CD14-positive monocyte (primary cell): ENCODE measurements around the gene CYB5R4. TPM values are rescaled to one million over a fixed set of nuclear protein-coding genes. Genes with fewer than 3 reads are reported as not detected.

Source experiments
- DNase-seq, 3 donors: peaks; one replicate each; pipeline ENCODE4 v3.0.0-alpha.2; 2011 to 2022
- H2AFZ ChIP-seq: 2 replicates; pipeline ENCODE4 v1.6.0; 2012; ENCODE audit warnings: mild to moderate bottlenecking, low read depth, low read length, inconsistent platforms; ENCODE audit not compliant: insufficient read depth, poor library complexity, severe bottlenecking
- H3K27ac ChIP-seq, 2 donors: 1 replicate in 1 of 2; 2 replicates in 1 of 2; pipeline ENCODE4 v1.5.1; 2012 to 2013; ENCODE audit warnings: low read length in 2 of 2, control low read depth in 1 of 2, inconsistent platforms in 1 of 2, low read depth in 1 of 2, mild to moderate bottlenecking in 1 of 2
- H3K27me3 ChIP-seq, 2 donors: one replicate each; pipeline versions ENCODE4 v1.6.0 to v1.6.1; 2011 to 2013; ENCODE audit warnings: low read length in 2 of 2; ENCODE audit not compliant: control insufficient read depth in 2 of 2, insufficient read depth in 2 of 2
- H3K36me3 ChIP-seq, 2 donors: replicated peaks in 1 of 2; 1 replicate in 1 of 2; 2 replicates in 1 of 2; pipeline versions ENCODE4 v1.5.1 to v1.6.1; 2012 to 2013; ENCODE audit warnings: low read length in 2 of 2, control low read depth in 1 of 2, inconsistent platforms in 1 of 2, mild to moderate bottlenecking in 1 of 2; ENCODE audit not compliant: insufficient read depth in 2 of 2, control insufficient read depth in 1 of 2
- H3K4me1 ChIP-seq, 2 donors: 1 replicate in 1 of 2; 2 replicates in 1 of 2; pipeline versions ENCODE4 v1.5.1 to v1.6.1; 2012 to 2013; ENCODE audit warnings: low read length in 2 of 2, control low read depth in 1 of 2, inconsistent platforms in 1 of 2, mild to moderate bottlenecking in 1 of 2, moderate library complexity in 1 of 2; ENCODE audit not compliant: insufficient read depth in 2 of 2, control insufficient read depth in 1 of 2
- H3K4me2 ChIP-seq: replicated peaks from 2 replicates; pipeline ENCODE3; 2012; ENCODE audit warnings: low read length, moderate library complexity, mild to moderate bottlenecking; ENCODE audit not compliant: poor library complexity, severe bottlenecking; ENCODE audit errors: extremely low read depth
- H3K4me3 ChIP-seq, 3 experiments: fragments of 200-600 bp in 1 of 3; sonication (generic) in 1 of 3; replicated peaks in 1 of 3; 1 replicate in 2 of 3; 2 replicates in 1 of 3; pipeline ENCODE4 v1.5.1; 2011 to 2013; ENCODE audit warnings: low read length in 3 of 3, mild to moderate bottlenecking in 3 of 3, control low read depth in 2 of 3, low read depth in 2 of 3, inconsistent platforms in 1 of 3, moderate library complexity in 1 of 3
- H3K79me2 ChIP-seq: 2 replicates; pipeline ENCODE4 v1.6.0; 2012; ENCODE audit warnings: mild to moderate bottlenecking, control low read depth, inconsistent platforms, low read length, moderate library complexity; ENCODE audit not compliant: insufficient read depth
- H3K9ac ChIP-seq: 2 replicates; pipeline ENCODE4 v1.6.0; 2017; ENCODE audit warnings: low read length, mild to moderate bottlenecking; ENCODE audit not compliant: insufficient read depth, poor library complexity, severe bottlenecking
- H3K9me3 ChIP-seq, 2 donors: replicated peaks in 1 of 2; 1 replicate in 1 of 2; 2 replicates in 1 of 2; pipeline versions ENCODE4 v1.5.1 to v1.6.1; 2012 to 2013; ENCODE audit warnings: low read length in 2 of 2, control low read depth in 1 of 2; ENCODE audit not compliant: control insufficient read depth in 1 of 2, insufficient read depth in 1 of 2
- H4K20me1 ChIP-seq: 2 replicates; pipeline ENCODE4 v1.6.0; 2012; ENCODE audit warnings: mild to moderate bottlenecking, low read length, control low read depth, moderate library complexity; ENCODE audit not compliant: insufficient read depth
- H3K27ac Mint-ChIP-seq, 7 donors: one replicate each; pipeline ENCODE4 v1.8.0; 2020; ENCODE audit warnings: mild to moderate bottlenecking in 7 of 7, mixed read lengths in 7 of 7, moderate library complexity in 6 of 7, inconsistent platforms in 2 of 7
- H3K27me3 Mint-ChIP-seq, 3 donors: one replicate each; pipeline ENCODE4 v1.8.0; 2021 to 2022; ENCODE audit warnings: low read depth in 3 of 3, mild to moderate bottlenecking in 3 of 3, mixed read lengths in 3 of 3, moderate library complexity in 3 of 3, inconsistent platforms in 1 of 3
- H3K36me3 Mint-ChIP-seq, 2 donors: one replicate each; pipeline ENCODE4 v1.8.0; 2020; ENCODE audit warnings: mixed read lengths in 2 of 2, inconsistent platforms in 1 of 2, mild to moderate bottlenecking in 1 of 2
- H3K4me1 Mint-ChIP-seq: one replicate; pipeline ENCODE4 v1.8.0; 2020; ENCODE audit warnings: mild to moderate bottlenecking, mixed read lengths
- H3K4me3 Mint-ChIP-seq, 2 donors: one replicate each; pipeline ENCODE4 v1.8.0; 2020; ENCODE audit warnings: mild to moderate bottlenecking in 2 of 2, mixed read lengths in 2 of 2, moderate library complexity in 1 of 2
- H3K9me3 Mint-ChIP-seq, 7 donors: one replicate each; pipeline ENCODE4 v1.8.0; 2020 to 2022; ENCODE audit warnings: mixed read lengths in 7 of 7, mild to moderate bottlenecking in 6 of 7, moderate library complexity in 6 of 7, inconsistent platforms in 2 of 7
- CTCF ChIP-seq: fragments of 200-600 bp; IDR thresholded peaks from one replicate; pipeline ENCODE4 v1.8.0; 2022; ENCODE audit warnings: antibody characterized with exemption, mild to moderate bottlenecking
- WGBS: methylation state at CpG from one replicate; pipeline ENCODE4 v1.1.5; 2013; ENCODE audit warnings: missing lambda C conversion rate; ENCODE audit not compliant: insufficient coverage; 5-methylcytosine and 5-hydroxymethylcytosine counted together
- intact Hi-C, 2 donors: fragments of 100-400 bp; cut with micrococcal nuclease; formaldehyde crosslinking; loops; one replicate each; pipeline versions ENCODE4 v1.15.0 to v1.15.1; 2023
- polyA plus RNA-seq, 3 donors: library from polyadenylated mRNA; depleted of rRNA in 1 of 3; unstranded in 2 of 3; stranded (reverse) in 1 of 3; fragments of 300-500 nt in 2 of 3; fragments of >200 nt in 1 of 3; fragmentation: Illumina TruSeq in 2 of 3; gene quantifications; 1 replicate in 2 of 3; 2 replicates in 1 of 3; pipeline ENCODE4 v1.2.3, GENCODE V29; 2012 to 2021

The CYB5R4 gene
- polyA plus RNA-seq, 3 donors = 30.5 to 120 (median 116) TPM

- Mint-ChIP-seq H3K4me3 (no peak overlapping the region), H3K4me1 (no peaks in the 10 kb centered on the region), H3K27me3 (peaks cover 0 to 2% (median 0%) of the 10 kb centered on the region in 3 donors), H3K36me3 (no peaks in the 10 kb centered on the region), H3K27ac (no peak overlapping the region), H3K9me3 (peaks cover 0 to 2% (median 0%) of the 10 kb centered on the region in 7 donors)
- no peak overlapping the region for H3K9ac ChIP-seq
- no peaks in the 10 kb centered on the region for H4K20me1 ChIP-seq
- no peak for TF ChIP-seq CTCF
- H3K4me3 ChIP-seq = no peak overlapping the region
- H3K36me3 ChIP-seq = no peaks in the 10 kb centered on the region
- intact Hi-C loops = no loop called here
- H3K9me3 ChIP-seq = no peaks in the 10 kb centered on the region
- H3K27ac ChIP-seq = no peak overlapping the region
- no peaks in the 10 kb centered on the region for H3K4me1 ChIP-seq
- no peak overlapping the region for H3K4me2 ChIP-seq
- DNase-seq = no peak
- no peaks in the 10 kb centered on the region for H3K79me2 ChIP-seq
- H2AFZ ChIP-seq = no peak overlapping the region
- no peaks in the 10 kb centered on the region for H3K27me3 ChIP-seq
Measured at GRCh38 chr6:83812595-83812994, 46.9 kb upstream of the CYB5R4 start.

- H3K9me3 Mint-ChIP-seq = peaks cover 0 to 3% (median 0%) of the 10 kb centered on the region in 7 donors
- H3K9me3 ChIP-seq = no peaks in the 10 kb centered on the region
- no peaks in the 10 kb centered on the region for H3K4me1 Mint-ChIP-seq
- no peak overlapping the region for H3K4me2 ChIP-seq
- no peaks in the 10 kb centered on the region for H3K27me3 ChIP-seq
- no peaks in the 10 kb centered on the region for H3K36me3 ChIP-seq
- no peaks in the 10 kb centered on the region for H3K36me3 Mint-ChIP-seq
- no peak for DNase-seq
- no peak overlapping the region for H2AFZ ChIP-seq
- TF ChIP-seq CTCF = no peak
- peaks cover 0 to 3% (median 0%) of the 10 kb centered on the region in 3 donors for H3K27me3 Mint-ChIP-seq
- no peak overlapping the region for H3K4me3 ChIP-seq
- intact Hi-C loops = no loop called here
- H3K79me2 ChIP-seq = no peaks in the 10 kb centered on the region
- H3K27ac ChIP-seq = no peak overlapping the region
- H3K9ac ChIP-seq = no peak overlapping the region
- H3K27ac Mint-ChIP-seq = no peak overlapping the region
- H3K4me3 Mint-ChIP-seq = no peak overlapping the region
- whole genome bisulfite sequencing = no CpG with 5 or more reads among the region's 2 CpGs
- no peaks in the 10 kb centered on the region for H4K20me1 ChIP-seq
- no peaks in the 10 kb centered on the region for H3K4me1 ChIP-seq
Measured at GRCh38 chr6:83815631-83816272, 43.7 kb upstream of the CYB5R4 start.
